Measurements from ENCODE around the gene DSCAML1. TPM values are rescaled to one million over a fixed set of nuclear protein-coding genes. Genes with fewer than 3 reads are reported as not detected.

DSCAML1 gene
- total and polyA plus RNA-seq, 10 of the 15 experiments (the other 5 are each of a cell fraction or from before 2014, with no cell fraction given) = 0.03 to 0.18 (median 0.06) TPM; not detected in 1

DNA sequence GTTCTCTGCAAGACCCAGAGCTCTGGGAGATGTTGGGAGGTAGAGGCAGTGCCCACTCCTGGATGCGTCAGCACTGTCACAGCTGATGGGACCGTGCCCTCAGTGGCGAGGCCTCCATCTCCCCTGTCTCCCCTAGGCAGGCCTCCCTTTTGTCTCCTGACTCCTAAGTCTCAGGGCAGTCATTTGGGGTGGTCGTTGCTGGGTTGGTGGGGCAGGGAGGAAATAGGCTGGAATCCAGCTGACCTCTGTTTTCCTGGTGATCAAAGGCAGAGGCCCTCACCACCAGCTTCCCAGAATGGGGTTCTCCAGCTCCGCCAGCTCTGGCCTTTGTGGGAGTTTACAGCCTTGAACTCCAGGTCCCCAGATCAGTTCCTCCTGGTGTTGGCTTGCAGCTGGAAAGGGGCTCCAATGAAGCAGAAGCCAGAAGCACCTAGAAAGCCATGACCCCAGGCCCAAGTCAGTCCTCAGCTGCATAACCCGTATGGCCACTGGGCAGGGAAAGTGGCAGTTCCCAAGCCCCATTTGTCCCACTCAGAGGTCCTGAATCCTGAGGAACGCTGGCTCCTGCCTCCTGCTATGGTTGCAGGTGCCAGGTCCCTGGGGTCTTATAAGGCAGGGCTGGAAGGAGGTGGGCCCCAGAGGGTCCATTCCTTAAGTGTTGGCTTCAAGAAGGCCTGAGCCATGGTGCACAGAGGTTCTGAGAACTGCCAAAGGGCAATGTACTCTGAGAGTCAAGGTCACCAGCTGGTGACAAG lies 34.8 kb upstream of the DSCAML1 start (continued):
- TF ChIP-seq PBX3 (IDR thresholded peaks at IDR 0.05; ENCODE audit: insufficient replicate concordance, low read depth, low read length) = no peak
- no peak for TF ChIP-seq MEF2A (IDR thresholded peaks at IDR 0.05; ENCODE audit: insufficient read depth, low read depth, low read length)
- TF ChIP-seq, protein P1, sequence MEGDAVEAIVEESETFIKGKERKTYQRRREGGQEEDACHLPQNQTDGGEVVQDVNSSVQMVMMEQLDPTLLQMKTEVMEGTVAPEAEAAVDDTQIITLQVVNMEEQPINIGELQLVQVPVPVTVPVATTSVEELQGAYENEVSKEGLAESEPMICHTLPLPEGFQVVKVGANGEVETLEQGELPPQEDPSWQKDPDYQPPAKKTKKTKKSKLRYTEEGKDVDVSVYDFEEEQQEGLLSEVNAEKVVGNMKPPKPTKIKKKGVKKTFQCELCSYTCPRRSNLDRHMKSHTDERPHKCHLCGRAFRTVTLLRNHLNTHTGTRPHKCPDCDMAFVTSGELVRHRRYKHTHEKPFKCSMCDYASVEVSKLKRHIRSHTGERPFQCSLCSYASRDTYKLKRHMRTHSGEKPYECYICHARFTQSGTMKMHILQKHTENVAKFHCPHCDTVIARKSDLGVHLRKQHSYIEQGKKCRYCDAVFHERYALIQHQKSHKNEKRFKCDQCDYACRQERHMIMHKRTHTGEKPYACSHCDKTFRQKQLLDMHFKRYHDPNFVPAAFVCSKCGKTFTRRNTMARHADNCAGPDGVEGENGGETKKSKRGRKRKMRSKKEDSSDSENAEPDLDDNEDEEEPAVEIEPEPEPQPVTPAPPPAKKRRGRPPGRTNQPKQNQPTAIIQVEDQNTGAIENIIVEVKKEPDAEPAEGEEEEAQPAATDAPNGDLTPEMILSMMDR (IDR thresholded peaks at IDR 0.05 in 2 of 3, conservative IDR thresholded peaks at IDR 0.05 in 1 of 3; ENCODE audit: control insufficient read depth in 2 of 3, extremely low read depth in 1 of 3, insufficient read depth in 1 of 3, low read depth in 3 of 3, low read length in 3 of 3) = no peak
- TF ChIP-seq FOS (IDR thresholded peaks at IDR 0.05; ENCODE audit: borderline replicate concordance, extremely low read depth, insufficient read length) = no peak
- no peak for TF ChIP-seq NR2F1 (conservative IDR thresholded peaks at IDR 0.05)
- TF ChIP-seq, protein P2, sequence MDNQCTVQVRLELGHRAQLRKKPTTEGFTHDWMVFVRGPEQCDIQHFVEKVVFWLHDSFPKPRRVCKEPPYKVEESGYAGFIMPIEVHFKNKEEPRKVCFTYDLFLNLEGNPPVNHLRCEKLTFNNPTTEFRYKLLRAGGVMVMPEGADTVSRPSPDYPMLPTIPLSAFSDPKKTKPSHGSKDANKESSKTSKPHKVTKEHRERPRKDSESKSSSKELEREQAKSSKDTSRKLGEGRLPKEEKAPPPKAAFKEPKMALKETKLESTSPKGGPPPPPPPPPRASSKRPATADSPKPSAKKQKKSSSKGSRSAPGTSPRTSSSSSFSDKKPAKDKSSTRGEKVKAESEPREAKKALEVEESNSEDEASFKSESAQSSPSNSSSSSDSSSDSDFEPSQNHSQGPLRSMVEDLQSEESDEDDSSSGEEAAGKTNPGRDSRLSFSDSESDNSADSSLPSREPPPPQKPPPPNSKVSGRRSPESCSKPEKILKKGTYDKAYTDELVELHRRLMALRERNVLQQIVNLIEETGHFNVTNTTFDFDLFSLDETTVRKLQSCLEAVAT (IDR thresholded peaks at IDR 0.05) = no peak
- TF ChIP-seq RB1 (IDR thresholded peaks at IDR 0.05; ENCODE audit: borderline replicate concordance) = no peak
- TF ChIP-seq ZBTB40 (IDR thresholded peaks at IDR 0.05; ENCODE audit: borderline replicate concordance) = no peak
- TF ChIP-seq, protein P3, sequence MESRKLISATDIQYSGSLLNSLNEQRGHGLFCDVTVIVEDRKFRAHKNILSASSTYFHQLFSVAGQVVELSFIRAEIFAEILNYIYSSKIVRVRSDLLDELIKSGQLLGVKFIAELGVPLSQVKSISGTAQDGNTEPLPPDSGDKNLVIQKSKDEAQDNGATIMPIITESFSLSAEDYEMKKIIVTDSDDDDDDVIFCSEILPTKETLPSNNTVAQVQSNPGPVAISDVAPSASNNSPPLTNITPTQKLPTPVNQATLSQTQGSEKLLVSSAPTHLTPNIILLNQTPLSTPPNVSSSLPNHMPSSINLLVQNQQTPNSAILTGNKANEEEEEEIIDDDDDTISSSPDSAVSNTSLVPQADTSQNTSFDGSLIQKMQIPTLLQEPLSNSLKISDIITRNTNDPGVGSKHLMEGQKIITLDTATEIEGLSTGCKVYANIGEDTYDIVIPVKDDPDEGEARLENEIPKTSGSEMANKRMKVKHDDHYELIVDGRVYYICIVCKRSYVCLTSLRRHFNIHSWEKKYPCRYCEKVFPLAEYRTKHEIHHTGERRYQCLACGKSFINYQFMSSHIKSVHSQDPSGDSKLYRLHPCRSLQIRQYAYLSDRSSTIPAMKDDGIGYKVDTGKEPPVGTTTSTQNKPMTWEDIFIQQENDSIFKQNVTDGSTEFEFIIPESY (IDR thresholded peaks at IDR 0.05) = no peak

All from GM12878 (cell line).